Stimulated activated CD8-positive, alpha-beta memory T cell treated with anti-CD3 and anti-CD28 coated beads, Interleukin-15, amount 100 ng/mL, for 24 hours (primary cell): ENCODE results near the gene LIN7B.

Experiments
- DNase-seq: peaks from one replicate; pipeline ENCODE4 v3.0.0-alpha.2; 2020; ENCODE audit warnings: low read depth

Gene LIN7B

GRCh38 chr19:49165111-49165750 is 51.1 kb downstream of the LIN7B start:
- DNase-seq = no peak

- no peak for DNase-seq
These were observed 51.7 kb downstream of the LIN7B start for GRCh38 chr19:49165865-49166301.

- no peak for DNase-seq
These were observed 53.8 kb downstream of the LIN7B start for GRCh38 chr19:49167857-49168409.
